Subcutaneous adipose tissue (tissue), 4 donors: ENCODE data around the gene MKS1. TPM values are rescaled to one million over a fixed set of nuclear protein-coding genes. Genes with fewer than 3 reads are reported as not detected.

Experiments
- CTCF ChIP-seq: fragments of 450-650 bp; IDR thresholded peaks from one replicate; pipeline ENCODE4 v1.5.1; 2016; ENCODE audit warnings: low read depth, mild to moderate bottlenecking, control low read depth, antibody characterized with exemption, moderate library complexity
- total RNA-seq, 4 donors: library from RNA; depleted of rRNA; stranded (reverse); fragments of >200 nt; gene quantifications; one replicate each; pipeline ENCODE4 v1.1.0, GENCODE V29; 2016

Gene MKS1
- total RNA-seq, result 10 to 100 TPM in 2 of 4 donors, 1 to 10 TPM in 2; 6.0 to 14.3 (median 9.6) TPM

GRCh38 chr17:58219007-58219788, at the start of gene MKS1:
Gene MKS1 (minus strand): TSS chr17:58219255. CDS start chr17:58219230, 25 bp downstream.
- no peak for TF ChIP-seq CTCF

DNA sequence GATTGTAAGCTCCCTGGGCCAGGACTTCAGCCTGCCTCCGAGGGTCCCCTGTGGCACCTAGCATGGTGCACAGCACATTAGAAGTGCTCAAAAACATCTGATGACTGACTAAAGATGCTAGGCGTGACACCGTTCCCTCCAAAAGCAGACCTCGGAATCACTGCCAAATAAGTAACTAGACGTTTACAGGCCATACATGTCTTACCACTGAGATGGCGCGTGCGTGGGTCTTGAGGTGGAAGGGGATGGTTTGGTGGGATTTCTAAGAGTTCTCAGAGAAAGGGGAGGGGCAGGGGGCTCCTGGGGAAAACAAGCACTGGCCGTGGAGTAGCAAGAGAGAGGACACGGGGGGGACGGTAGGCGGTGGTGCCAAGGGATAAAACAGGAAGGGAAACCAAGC, 49.3 kb upstream of the MKS1 start:
- no peak for TF ChIP-seq CTCF

DNA sequence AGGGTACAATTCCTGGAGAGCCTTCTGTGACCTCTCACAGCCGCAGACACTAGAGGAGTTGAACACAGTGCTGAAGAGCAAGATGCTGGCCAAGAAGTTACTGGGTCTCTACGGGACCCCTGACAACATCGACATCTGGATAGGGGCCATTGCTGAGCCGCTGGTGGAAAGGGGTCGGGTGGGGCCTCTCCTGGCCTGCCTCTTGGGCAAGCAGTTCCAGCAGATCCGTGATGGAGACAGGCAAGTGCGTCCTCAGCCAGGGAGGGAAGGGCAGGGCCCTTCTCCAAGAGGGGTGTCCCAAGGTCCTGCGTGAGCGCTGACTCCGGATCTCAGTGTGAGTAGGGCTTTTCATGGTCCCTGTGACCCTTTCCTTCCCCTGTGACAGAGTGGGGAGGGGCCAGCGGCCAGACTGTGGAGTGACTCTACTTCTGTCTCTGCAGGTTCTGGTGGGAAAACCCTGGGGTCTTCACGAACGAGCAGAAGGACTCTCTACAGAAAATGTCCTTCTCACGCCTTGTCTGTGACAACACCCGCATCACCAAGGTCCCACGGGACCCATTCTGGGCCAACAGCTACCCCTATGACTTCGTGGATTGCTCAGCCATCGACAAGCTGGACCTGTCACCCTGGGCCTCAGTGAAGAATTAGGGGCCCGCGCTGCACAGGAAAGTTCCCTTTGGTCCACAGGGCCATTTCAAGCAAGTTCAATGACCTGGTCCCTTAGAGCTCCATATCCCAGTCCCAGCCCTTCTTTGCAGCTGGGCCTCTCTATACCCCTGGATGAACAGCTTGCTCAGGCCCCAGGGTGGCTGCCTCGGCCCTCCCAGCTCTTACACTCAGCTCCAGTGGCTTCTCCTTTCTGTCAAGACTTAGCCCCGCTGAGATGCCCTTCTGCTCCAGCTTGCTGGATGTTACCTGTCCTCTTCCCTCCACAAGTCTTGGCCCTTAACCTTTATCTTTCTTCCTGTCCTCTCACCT, 48.6 kb upstream of the MKS1 start:
- TF ChIP-seq CTCF, result no peak

GRCh38 chr17:58265902-58266875, 47.1 kb upstream of the MKS1 start:
- no peak for TF ChIP-seq CTCF

- no peak for TF ChIP-seq CTCF
Measured at GRCh38 chr17:58265271-58265670, 46.2 kb upstream of the MKS1 start.

- no peak for TF ChIP-seq CTCF
Measured at GRCh38 chr17:58264407-58265103, 45.5 kb upstream of the MKS1 start.
